Suprapubic skin (tissue), 4 donors: ENCODE results near the gene SCN1B.

Source experiments
- CTCF ChIP-seq, 2 donors: fragments of 200-600 bp in 1 of 2; fragments of 450-650 bp in 1 of 2; sonication (generic) in 1 of 2; IDR thresholded peaks; one replicate each; pipeline ENCODE4 v1.5.1; 2016 to 2019; ENCODE audit warnings: antibody characterized with exemption in 2 of 2, mild to moderate bottlenecking in 1 of 2, moderate library complexity in 1 of 2
- EP300 ChIP-seq: sonication (generic); formaldehyde crosslinking; IDR thresholded peaks from one replicate; pipeline ENCODE4 v1.6.1; 2017; ENCODE audit warnings: antibody characterized with exemption
- POLR2A ChIP-seq, 2 donors: fragments of 450-650 bp; IDR thresholded peaks; one replicate each; pipeline ENCODE4 v1.6.1; 2017; ENCODE audit warnings: antibody characterized with exemption in 2 of 2, mild to moderate bottlenecking in 2 of 2, moderate library complexity in 2 of 2
- POLR2AphosphoS5 ChIP-seq, 3 donors: sonication (generic); formaldehyde crosslinking; IDR thresholded peaks; one replicate each; pipeline ENCODE4 v1.6.1; 2017; ENCODE audit warnings: antibody characterized with exemption in 3 of 3

- no peak for TF ChIP-seq EP300
- no peak for TF ChIP-seq CTCF (IDR thresholded peaks at IDR 0.05)
- no peak for TF ChIP-seq POLR2A (IDR thresholded peaks at IDR 0.05)
- TF ChIP-seq POLR2AphosphoS5 (IDR thresholded peaks at IDR 0.05), result no peak
Measured at GRCh38 chr19:35061583-35062373, 31.5 kb downstream of the SCN1B start.
